ENCODE results near the gene RGL1. TPM values are rescaled to one million over a fixed set of nuclear protein-coding genes. Genes with fewer than 3 reads are reported as not detected.

The RGL1 gene
- total RNA-seq, 1 donor from 2014 or later, result 61.0 TPM

DNA sequence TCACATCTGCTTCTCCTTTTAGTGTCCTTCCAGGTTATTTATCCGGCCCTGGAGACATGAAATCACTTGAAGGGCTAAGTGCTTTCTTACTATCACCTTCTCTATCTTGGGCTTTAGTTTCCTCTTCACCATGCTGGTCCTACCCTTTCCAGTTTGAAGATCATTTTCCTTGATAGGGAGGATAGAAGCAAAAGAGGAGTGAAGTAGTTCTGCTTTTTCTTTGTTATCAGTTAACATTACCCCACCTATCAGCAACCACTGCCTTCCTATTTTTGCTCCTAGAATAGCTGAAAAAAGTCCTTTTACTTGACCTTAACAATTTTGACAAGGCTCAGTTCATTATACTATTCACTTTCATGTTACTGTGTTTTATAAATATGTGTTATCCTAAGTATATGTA, 19.4 kb downstream of the RGL1 start:
- no peak for DNase-seq

- DNase-seq, result no peak
Measured at GRCh38 chr1:183827801-183828200, 22.9 kb downstream of the RGL1 start.

DNA sequence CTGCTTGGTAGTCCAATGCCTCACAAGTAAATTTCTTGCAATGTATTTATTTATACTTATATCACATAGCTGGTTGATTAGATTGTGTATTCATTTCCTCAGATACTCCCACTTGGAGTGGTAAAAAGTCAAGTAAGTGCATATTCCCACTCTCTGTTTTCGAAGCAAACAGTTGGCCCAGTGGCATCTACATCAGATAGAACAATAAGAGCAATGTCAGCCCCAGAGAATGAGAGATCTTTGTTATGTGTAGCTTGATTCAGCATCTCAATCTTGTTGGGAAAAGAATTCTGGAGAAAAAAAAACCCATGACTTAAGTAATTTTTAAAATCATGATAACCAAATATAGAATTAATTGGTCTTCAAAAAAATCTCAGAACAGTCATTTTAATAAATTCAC, 25.5 kb downstream of the RGL1 start:
- DNase-seq, result no peak

GRCh38 chr1:183831311-183831710, 26.4 kb downstream of the RGL1 start:
- DNase-seq, result no peak

- no peak for DNase-seq
Measured at GRCh38 chr1:183832459-183832858, 27.5 kb downstream of the RGL1 start.

DNA sequence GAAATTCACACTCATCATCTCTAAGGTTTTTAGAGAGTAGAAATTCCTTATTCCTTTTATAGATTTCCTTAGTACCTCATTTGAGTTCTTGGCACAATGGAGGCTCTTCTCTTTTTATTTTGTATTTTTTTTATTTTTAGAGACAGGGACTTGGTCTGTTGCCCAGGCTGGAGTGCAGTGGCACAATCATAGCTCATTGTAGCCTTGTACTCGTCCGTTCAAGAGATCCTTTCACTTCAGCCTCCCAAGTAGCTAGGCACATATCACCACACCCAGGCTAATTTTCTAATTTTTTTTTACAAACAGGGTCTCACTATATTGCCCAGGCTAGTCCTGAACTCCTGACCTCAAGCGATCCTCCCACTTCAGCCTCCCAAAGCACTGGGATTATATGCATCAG, 29.6 kb downstream of the RGL1 start:
- no peak for DNase-seq

- DNase-seq, result no peak
Measured at GRCh38 chr1:183836598-183836997, 31.7 kb downstream of the RGL1 start.

GRCh38 chr1:183837062-183837461, 32.1 kb downstream of the RGL1 start:
- no peak for DNase-seq

GRCh38 chr1:183838221-183838620, 33.3 kb downstream of the RGL1 start:
- DNase-seq, result no peak

GRCh38 chr1:183840140-183840539, 35.2 kb downstream of the RGL1 start:
- DNase-seq, result no peak

DNA sequence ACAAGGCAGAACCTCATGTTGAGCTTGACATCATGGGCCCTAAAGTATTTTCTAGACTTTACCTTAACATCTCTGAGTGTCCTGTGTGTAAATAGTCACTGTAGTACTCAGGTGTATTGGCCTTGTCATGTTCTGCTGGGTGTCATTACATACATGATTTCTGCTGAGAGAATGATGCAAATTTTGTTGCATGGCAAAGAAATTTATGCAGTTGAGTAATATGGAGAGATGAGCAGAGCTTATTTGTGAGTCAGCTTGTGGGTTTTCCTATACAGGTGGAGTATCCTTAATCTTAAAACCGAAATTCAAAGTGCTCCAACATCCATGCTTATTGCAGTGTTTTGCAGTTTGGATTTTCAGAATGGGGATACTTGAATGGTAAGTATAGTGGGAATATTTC, 36.6 kb downstream of the RGL1 start:
- no peak for DNase-seq

GRCh38 chr1:183841950-183842794, 37.3 kb downstream of the RGL1 start:
- no peak for DNase-seq

DNA sequence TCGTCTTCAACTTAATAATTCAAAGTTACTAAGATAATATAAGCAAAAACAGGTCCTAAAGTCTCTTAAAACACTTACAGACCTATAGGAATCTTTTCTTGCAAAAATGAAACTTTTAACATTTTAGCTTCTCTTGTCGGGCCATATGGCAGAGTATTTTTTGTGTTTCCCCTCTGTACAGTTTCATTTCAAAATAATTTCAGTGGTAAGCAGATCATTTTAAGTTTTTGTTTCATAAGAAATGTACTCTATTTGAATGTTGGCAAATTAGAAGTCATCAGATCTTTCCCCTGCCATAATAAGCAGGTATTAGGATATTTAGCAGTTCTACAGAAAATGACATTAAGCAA, 37.9 kb downstream of the RGL1 start:
- no peak for DNase-seq

DNA sequence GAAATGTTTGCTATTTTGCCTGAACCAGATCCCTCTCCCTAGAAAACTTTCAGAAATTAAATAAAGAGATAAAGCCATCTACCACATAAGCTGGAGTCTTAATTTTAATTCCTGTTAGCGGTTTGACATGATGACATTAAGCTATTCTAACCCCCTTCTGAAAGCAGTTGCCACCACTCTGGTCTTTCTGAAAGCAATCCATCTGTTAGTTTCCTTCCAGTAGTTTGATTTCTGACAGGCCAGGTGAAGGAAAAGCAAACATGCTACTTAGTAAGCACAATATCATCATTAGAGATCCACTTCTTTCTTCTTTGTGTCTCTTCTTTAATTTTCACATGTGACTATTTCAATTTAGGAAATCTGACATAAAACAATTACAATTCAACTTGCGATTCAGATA, 39.9 kb downstream of the RGL1 start:
- DNase-seq, result no peak

- no peak for DNase-seq
Measured at GRCh38 chr1:183845681-183846080, 40.8 kb downstream of the RGL1 start.

- DNase-seq, result no peak
Measured at GRCh38 chr1:183847641-183848040, 42.7 kb downstream of the RGL1 start.

DNA sequence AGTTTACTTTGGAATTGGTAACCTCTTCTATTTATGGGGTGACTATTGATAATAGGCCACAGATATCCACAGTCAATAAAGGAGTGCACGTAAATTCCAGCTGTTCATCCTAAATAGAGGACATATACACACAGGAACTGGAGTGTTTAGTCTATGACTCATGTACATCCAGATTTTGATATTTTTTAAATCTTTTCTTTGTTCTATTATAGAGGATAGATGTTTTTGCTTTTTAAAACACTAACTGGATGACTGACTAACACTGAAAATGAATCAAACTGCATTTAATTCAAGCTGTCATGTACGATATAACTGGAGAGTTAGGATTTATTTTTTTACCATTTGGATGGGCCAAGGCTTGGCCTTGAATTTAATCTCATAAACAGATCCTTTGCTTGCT, 45.9 kb downstream of the RGL1 start:
- DNase-seq, result no peak

DNA sequence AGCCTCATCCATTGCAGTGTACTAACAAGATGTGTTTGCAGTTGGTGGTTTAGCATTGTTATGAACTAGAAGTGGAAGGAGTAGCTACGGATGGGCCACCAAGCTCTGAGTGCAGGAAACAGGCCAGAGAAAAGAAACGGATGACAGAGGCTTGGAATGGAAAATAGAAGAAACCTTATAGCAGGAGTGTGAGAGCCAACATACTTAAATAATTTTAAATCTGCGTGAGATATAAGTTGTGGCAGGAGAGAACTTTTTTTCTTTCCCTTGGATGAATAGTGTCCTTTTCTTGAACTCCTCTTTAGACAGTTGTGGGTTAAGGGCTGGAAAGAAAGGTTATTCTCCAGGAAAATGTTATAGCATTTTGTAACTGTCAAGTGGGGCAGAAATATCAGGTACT, 54.2 kb downstream of the RGL1 start:
- DNase-seq, result no peak

DNA sequence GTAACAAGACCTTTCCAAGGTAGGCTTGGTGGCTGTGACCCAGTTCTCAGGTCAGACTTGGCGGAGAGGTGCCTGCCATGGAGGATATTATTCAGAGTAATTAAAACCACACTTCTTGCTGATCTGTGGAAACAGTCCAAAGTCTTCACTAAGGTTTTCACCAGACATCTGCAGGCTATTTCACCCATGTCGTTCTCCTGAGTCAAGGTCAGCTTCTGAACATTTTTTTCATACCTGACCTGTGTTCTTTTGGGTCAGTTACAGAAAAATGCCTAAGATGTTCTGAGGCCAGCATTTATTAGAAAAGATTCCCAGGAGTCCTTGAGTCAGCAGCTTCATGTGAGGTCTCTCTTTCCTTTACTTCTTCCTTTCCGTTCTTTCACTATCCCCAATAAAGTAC, 54.9 kb downstream of the RGL1 start:
- DNase-seq, result no peak

DNA sequence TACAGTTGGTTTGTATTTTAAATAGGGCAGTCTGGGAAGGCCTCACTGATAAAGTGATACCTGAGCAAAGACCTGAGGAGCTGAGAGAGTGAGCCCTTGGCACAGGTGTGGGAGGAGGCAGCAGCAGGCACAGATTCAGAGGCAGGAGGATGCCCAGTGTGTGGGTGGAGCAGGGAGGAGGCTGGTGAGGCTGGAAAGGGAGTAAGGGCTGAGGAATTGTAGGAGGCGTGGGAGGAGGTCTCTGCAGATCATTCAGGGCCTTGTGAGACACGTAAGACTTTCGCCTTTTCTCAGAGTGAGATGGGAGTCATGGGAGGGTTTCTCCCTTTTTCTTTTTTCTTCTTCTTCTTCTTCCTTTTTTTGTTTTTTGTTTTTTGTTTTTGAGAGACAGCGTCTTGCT, 58.0 kb downstream of the RGL1 start:
- no peak for DNase-seq

DNA sequence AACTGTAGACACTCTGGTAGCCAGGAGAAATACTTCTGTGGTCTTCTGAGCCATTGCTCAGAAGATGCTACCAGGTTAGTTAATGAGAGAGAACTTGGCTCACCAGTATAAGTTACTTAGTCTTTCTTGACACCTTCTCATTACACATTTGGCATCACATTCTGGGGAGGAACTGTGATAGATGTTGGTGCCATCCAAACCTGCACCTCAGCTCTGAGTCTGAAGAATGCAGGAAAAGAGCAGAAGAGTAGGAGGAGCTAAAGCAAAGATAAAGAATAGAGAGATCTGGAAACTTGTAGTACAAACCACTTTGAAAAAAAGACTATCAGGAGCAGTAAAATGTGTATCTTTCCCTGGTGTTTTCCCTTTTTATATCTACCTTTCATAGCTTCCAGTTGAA, 58.9 kb downstream of the RGL1 start:
- no peak for DNase-seq

DNA sequence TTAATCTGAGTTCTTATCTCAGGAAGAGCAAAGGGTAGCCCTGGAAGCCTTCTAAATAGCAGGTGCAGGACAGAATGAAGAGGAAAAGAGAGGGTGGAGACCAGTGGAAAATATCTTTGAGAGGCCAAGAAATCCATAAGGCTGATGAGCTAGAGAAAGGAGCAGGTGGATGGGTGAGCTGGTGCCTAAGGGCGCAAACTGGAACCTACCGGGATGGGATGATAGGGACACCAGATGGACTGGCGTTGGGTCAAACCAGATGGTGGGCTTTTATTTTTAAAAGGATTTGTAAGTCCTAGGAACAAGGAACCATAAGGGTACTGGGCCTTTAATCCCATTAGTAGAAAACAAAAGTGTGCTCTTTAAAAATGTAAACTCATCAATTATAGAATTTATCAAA, 59.7 kb downstream of the RGL1 start:
- DNase-seq, result no peak

DNA sequence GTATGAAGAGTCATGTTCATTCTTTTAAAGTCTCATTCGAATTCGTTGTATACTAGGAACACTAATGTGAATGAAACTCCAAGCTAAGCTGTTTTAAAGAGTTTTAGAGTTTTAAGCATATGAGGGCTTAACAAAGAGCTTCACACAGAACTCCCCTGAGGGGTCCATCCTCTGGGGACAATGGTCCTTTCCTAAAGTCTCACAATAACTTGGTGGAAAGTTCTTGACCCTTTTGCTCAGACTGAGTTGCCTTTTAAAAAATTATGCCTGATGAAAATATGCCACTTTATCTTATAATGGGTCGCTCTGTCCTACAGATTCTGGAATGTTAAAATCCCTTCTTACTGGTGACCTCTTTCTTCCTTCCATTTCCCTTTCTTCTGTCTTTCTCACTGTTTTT, 64.3 kb downstream of the RGL1 start:
- no peak for DNase-seq

- no peak for DNase-seq
Measured at GRCh38 chr1:183869664-183870063, 64.7 kb downstream of the RGL1 start.

Measured in occipital lobe (tissue), 2 donors.